ENCODE data around the gene CDK2AP2. TPM values are rescaled to one million over a fixed set of nuclear protein-coding genes. Genes with fewer than 3 reads are reported as not detected.
"Not testable (repeated sequence)": the region's sequence is repeated elsewhere in the genome, so short reads cannot be mapped to it uniquely, and the experiment has no call there.

Gene CDK2AP2
- total RNA-seq, 2 experiments from 2014 or later, result 64.1 to 68.7 TPM

- no peaks in the 10 kb centered on the region for H3K9me3 Mint-ChIP-seq (ENCODE audit: low read depth)
- intact Hi-C loops (cut with DNase I, micrococcal nuclease), result no loop called here
- no peaks in the 10 kb centered on the region for H3K4me1 Mint-ChIP-seq
- ATAC-seq, result no peak
- no peak for DNase-seq
- H3K27me3 Mint-ChIP-seq, result peaks cover 5% of the 10 kb centered on the region
- H3K36me3 Mint-ChIP-seq (ENCODE audit: low read depth), result no peaks in the 10 kb centered on the region
- no peak within 1 kb of the TSS for H3K27ac Mint-ChIP-seq
- no peak within 1 kb of the TSS for H3K4me3 Mint-ChIP-seq
- ChIA-PET POLR2A (no interaction called here), CTCF (interaction anchor here (0.7 kb wide), 1 partner anchor 38 kb away, joined by 3 read pairs; no protein-coding TSS in a partner anchor)
Measured at GRCh38 chr11:67522844-67523555, 15.0 kb upstream of the CDK2AP2 start, which contains the start of gene CABP2. Gene CABP2, minus strand, starts transcription at chr11:67523446. Its CDS starts 120 bp downstream, at chr11:67523326.

DNA sequence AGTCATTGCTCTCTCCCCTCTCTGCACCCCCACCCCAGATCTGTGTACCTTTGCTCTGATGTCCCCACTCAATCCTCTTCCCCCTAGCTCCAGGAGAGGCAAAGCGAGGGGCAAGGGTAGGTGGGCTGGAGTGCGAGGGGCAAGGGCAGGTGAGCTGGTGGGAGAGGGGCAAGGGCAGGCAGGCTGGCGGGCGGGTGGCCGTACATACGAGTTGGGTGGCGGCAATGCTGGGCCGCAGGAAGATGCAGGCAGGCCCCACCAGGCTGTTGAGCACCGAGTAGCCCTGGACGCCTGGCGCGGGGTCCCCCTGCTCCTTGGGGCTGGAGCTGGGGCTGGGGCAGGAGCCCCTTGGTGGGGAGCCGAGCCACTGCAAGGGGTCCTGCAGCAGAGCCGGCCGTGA, 14.4 kb upstream of the CDK2AP2 start:
- ChIA-PET CTCF (interaction anchor here (0.7 kb wide), 1 partner anchor 38 kb away, joined by 3 read pairs; no protein-coding TSS in a partner anchor), POLR2A (no interaction called here)
- DNase-seq, result no peak
- ATAC-seq, result no peak
- no peaks in the 10 kb centered on the region for H3K36me3 Mint-ChIP-seq (ENCODE audit: low read depth)
- intact Hi-C loops (cut with DNase I, micrococcal nuclease), result no loop called here
- H3K27ac Mint-ChIP-seq, result no peak overlapping the region
- H3K27me3 Mint-ChIP-seq, result peaks cover 3% of the 10 kb centered on the region
- H3K4me3 Mint-ChIP-seq, result no peak overlapping the region
- H3K9me3 Mint-ChIP-seq (ENCODE audit: low read depth), result no peaks in the 10 kb centered on the region
- H3K4me1 Mint-ChIP-seq, result no peaks in the 10 kb centered on the region

- intact Hi-C loops (cut with DNase I, micrococcal nuclease), result no loop called here
- CTCF ChIA-PET, result interaction anchor here (0.7 kb wide), 1 partner anchor 37 kb away, joined by 3 read pairs; no protein-coding TSS in a partner anchor
- no peaks in the 10 kb centered on the region for H3K9me3 Mint-ChIP-seq (ENCODE audit: low read depth)
- DNase-seq (no peak), ATAC-seq (no peak)
- no peaks in the 10 kb centered on the region for H3K4me1 Mint-ChIP-seq
- no peak overlapping the region for H3K4me3 Mint-ChIP-seq
- no peaks in the 10 kb centered on the region for H3K36me3 Mint-ChIP-seq (ENCODE audit: low read depth)
- no peaks in the 10 kb centered on the region for H3K27me3 Mint-ChIP-seq
- no peak overlapping the region for H3K27ac Mint-ChIP-seq
- POLR2A ChIA-PET, result no interaction called here
Measured at GRCh38 chr11:67521924-67522323, 14.0 kb upstream of the CDK2AP2 start.

GRCh38 chr11:67520856-67521824, 13.2 kb upstream of the CDK2AP2 start:
- ChIA-PET POLR2A (no interaction called here), CTCF (interaction anchor here (1.5 kb wide), 1 partner anchor 170 kb away, joined by 3 read pairs; no protein-coding TSS in a partner anchor)
- Mint-ChIP-seq H3K27ac (no peak overlapping the region), H3K36me3 (ENCODE audit: low read depth) (no peaks in the 10 kb centered on the region), H3K27me3 (no peaks in the 10 kb centered on the region), H3K9me3 (ENCODE audit: low read depth) (no peaks in the 10 kb centered on the region), H3K4me1 (no peaks in the 10 kb centered on the region), H3K4me3 (no peak overlapping the region)
- no peak for DNase-seq
- intact Hi-C loops (cut with DNase I, micrococcal nuclease), result no loop called here
- ATAC-seq, result no peak

GRCh38 chr11:67519726-67520125, 11.8 kb upstream of the CDK2AP2 start:
- DNase-seq (no peak), ATAC-seq (no peak)
- intact Hi-C loops (cut with DNase I, micrococcal nuclease), result no loop called here
- no peak overlapping the region for H3K4me3 Mint-ChIP-seq
- no peaks in the 10 kb centered on the region for H3K4me1 Mint-ChIP-seq
- H3K27me3 Mint-ChIP-seq, result no peaks in the 10 kb centered on the region
- no peaks in the 10 kb centered on the region for H3K36me3 Mint-ChIP-seq (ENCODE audit: low read depth)
- no peaks in the 10 kb centered on the region for H3K9me3 Mint-ChIP-seq (ENCODE audit: low read depth)
- ChIA-PET CTCF (interaction anchor here (0.7 kb wide), 1 partner anchor 81 kb away, joined by 3 read pairs; no protein-coding TSS in a partner anchor), POLR2A (no interaction called here)
- no peak overlapping the region for H3K27ac Mint-ChIP-seq

DNA sequence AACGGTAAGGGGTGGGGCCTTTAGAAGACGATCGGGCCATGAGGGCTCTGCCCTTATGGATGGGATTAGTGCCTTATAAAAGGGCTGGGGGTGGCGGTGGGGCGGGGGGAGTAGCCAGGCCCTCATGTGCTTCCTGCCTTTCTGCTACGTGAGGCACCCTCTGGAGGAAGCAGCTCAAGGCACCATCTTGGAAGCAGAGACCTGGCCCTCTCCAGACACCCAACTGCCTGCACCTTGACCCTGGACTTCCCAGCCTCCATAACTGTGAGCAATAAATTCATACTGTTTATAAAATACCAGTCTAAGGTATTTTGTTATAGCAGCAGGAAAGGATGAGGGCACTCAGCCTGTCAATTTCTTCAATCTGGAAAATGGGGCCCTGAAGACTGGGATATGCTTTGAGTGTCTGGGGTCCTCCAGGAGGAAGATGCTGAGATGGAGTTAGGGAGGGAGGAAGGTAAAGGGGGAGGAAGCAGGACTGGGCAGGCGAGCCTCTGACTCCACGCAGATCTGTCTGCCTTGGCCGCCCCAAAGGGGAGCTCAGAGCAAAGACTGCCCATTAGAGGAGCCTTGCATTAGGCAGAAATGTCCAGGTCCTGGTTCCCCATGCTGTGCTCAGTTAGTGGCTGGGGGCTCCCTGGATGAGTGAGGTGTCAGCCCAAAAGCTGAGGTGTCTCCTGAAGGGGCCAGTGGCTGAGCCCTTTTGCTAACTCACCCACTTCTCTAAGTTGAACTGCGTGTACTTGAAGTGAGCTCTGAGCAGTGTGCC, 10.0 kb upstream of the CDK2AP2 start:
- DNase-seq (no peak), ATAC-seq (no peak)
- POLR2A ChIA-PET, result interaction anchor here (0.6 kb wide), 1 partner anchor 25 kb away, joined by 4 read pairs; no protein-coding TSS in a partner anchor
- intact Hi-C loops (cut with DNase I, micrococcal nuclease), result no loop called here
- H3K9me3 Mint-ChIP-seq (ENCODE audit: low read depth), result no peaks in the 10 kb centered on the region
- no peak overlapping the region for H3K27ac Mint-ChIP-seq
- CTCF ChIA-PET, result interaction anchor here (1.1 kb wide), 1 partner anchor 117 kb away, joined by 3 read pairs; the partner anchor contains the start of gene PPP1CA
- no peaks in the 10 kb centered on the region for H3K4me1 Mint-ChIP-seq
- peaks cover 2% of the 10 kb centered on the region for H3K27me3 Mint-ChIP-seq
- H3K4me3 Mint-ChIP-seq, result no peak overlapping the region
- H3K36me3 Mint-ChIP-seq (ENCODE audit: low read depth), result no peaks in the 10 kb centered on the region

DNA sequence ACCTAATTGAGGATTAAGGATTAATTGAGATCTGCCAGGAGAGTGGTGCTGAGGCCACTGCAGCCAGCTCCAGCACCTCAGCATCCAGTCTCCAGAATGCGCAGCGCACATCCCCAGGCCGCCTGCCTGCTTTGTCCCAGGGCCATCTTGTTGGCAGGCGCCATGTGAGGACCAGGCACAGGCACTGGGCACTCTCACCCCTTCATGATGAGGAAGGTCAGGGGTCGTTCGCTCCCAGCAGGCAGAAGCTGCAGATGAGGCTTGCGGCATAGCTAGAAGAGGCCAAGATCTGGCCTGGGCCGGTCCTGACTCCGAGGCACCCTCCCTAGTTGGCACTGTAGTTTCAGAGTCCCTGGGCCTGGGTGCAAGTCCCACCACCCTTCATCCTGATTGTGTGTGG, 8.8 kb upstream of the CDK2AP2 start:
- intact Hi-C loops (cut with DNase I, micrococcal nuclease), result no loop called here
- Mint-ChIP-seq H3K36me3 (ENCODE audit: low read depth) (no peaks in the 10 kb centered on the region), H3K4me3 (no peak overlapping the region), H3K4me1 (no peaks in the 10 kb centered on the region), H3K27me3 (peaks cover 2% of the 10 kb centered on the region), H3K27ac (no peak overlapping the region), H3K9me3 (ENCODE audit: low read depth) (no peaks in the 10 kb centered on the region)
- ChIA-PET CTCF (no interaction called here), POLR2A (no interaction called here)
- DNase-seq, result no peak
- no peak for ATAC-seq

- POLR2A ChIA-PET, result no interaction called here
Measured at GRCh38 chr11:67514116-67514515, 6.2 kb upstream of the CDK2AP2 start.

GRCh38 chr11:67511558-67511957, 3.6 kb upstream of the CDK2AP2 start:
- H3K36me3 Mint-ChIP-seq (ENCODE audit: low read depth), result peaks cover 11% of the 10 kb centered on the region
- H3K9me3 Mint-ChIP-seq (ENCODE audit: low read depth); CTCF ChIA-PET; DNase-seq; H3K27ac Mint-ChIP-seq; ATAC-seq; POLR2A ChIA-PET; H3K27me3 Mint-ChIP-seq; intact Hi-C loops (cut with DNase I, micrococcal nuclease); H3K4me3 Mint-ChIP-seq: not testable (repeated sequence)
- peaks cover 15% of the 10 kb centered on the region for H3K4me1 Mint-ChIP-seq

More at GRCh38 chr11:67514116-67514515, 6.2 kb upstream of the CDK2AP2 start:
- Mint-ChIP-seq H3K4me1 (peaks cover 2% of the 10 kb centered on the region), H3K4me3 (no peak overlapping the region), H3K27ac (no peak overlapping the region), H3K36me3 (ENCODE audit: low read depth) (no peaks in the 10 kb centered on the region), H3K27me3 (peaks cover 2% of the 10 kb centered on the region), H3K9me3 (ENCODE audit: low read depth) (no peaks in the 10 kb centered on the region)
- CTCF ChIA-PET, result interaction anchor here (1.3 kb wide), 1 partner anchor 20 kb away, joined by 3 read pairs; no protein-coding TSS in a partner anchor
- no peak for ATAC-seq
- intact Hi-C loops (cut with DNase I, micrococcal nuclease), result no loop called here
- no peak for DNase-seq

GRCh38 chr11:67510023-67510345, 2.0 kb upstream of the CDK2AP2 start:
- H3K36me3 Mint-ChIP-seq (ENCODE audit: low read depth), result peaks cover 16% of the 10 kb centered on the region
- no peak overlapping the region for H3K27ac Mint-ChIP-seq
- H3K9me3 Mint-ChIP-seq (ENCODE audit: low read depth), result no peaks in the 10 kb centered on the region
- DNase-seq (no peak), ATAC-seq (no peak)
- peaks cover 25% of the 10 kb centered on the region for H3K4me1 Mint-ChIP-seq
- CTCF ChIA-PET, result no interaction called here
- H3K27me3 Mint-ChIP-seq, result peaks cover 2% of the 10 kb centered on the region
- POLR2A ChIA-PET, result no interaction called here
- peak overlapping the region; percentile 89 for H3K4me3 Mint-ChIP-seq
- intact Hi-C loops (cut with DNase I, micrococcal nuclease), result no loop called here
